ENCODE results near the gene EEF1B2.
A peak's percentile ranks its signal among the peaks of the same experiment; 100 is the strongest.
"Not testable (repeated sequence)": the region's sequence is repeated elsewhere in the genome, so short reads cannot be mapped to it uniquely, and the experiment has no call there.

EEF1B2 gene

DNA sequence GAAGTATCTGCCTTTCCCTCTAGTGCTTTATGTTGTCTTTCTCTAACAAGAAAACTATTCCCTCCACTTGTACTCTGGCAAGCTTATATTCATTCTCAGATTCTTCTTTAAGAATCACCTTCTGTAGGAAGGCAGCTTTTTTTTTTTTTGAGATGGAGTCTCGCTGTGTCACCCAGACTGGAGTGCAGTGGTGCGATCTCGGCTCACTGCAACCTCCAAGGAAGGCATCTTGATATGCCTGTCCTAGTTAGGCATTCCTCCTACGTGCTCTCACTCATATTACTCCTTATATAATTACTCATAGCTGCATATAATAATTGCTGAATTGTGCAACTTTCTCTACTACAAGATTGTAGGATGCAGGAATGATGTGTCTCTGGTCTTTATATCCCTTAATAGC, 16.2 kb upstream of the EEF1B2 start:
- H3K4me2 ChIP-seq, result no peak overlapping the region
- no peak overlapping the region for H3K4me3 ChIP-seq
- H3K4me1 ChIP-seq, result no peaks in the 10 kb centered on the region
- H3K9me3 ChIP-seq (replicated peaks in 1 of 11), result no peaks in the 10 kb centered on the region
- no peaks in the 10 kb centered on the region for H3K27me3 ChIP-seq
- no peak overlapping the region for H3K9ac ChIP-seq
- H3K27ac ChIP-seq, result no peak overlapping the region
- peaks cover 97 to 100% (median 100%) of the 10 kb centered on the region in 11 experiments for H3K36me3 ChIP-seq
- TF ChIP-seq Cebpa-rat (IDR thresholded peaks at IDR 0.05), result no peak
- H4K20me1 ChIP-seq, result peaks cover 0 to 23% (median 9%) of the 10 kb centered on the region in 11 experiments; a peak in 10 of 22 replicates

DNA sequence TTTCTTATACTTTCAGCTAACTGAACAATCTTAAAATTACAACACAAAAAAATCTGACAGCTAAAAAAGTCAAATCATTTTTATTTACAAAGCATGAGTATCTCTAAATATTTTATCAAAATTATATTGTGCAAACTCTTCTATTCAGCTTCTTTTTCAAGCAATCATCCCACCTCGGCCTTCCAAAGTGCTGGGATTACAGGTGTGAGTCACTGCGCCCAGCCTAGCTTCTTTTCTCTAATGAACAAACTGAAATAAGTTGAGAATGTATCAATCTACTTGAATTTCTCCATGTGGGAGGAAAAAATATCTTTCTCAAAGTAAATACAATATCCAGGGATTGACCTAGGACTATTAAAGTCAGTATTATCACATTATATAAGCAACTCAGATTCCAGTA, 15.3 kb upstream of the EEF1B2 start:
- Histone ChIP-seq H3K27me3 (no peaks in the 10 kb centered on the region), H3K36me3 (peaks cover 97 to 100% (median 100%) of the 10 kb centered on the region in 11 experiments), H3K4me2 (no peak overlapping the region), H3K4me3 (no peak overlapping the region), H4K20me1 (peaks cover 0 to 30% (median 9%) of the 10 kb centered on the region in 11 experiments; a peak in 11 of 22 replicates), H3K9me3 (replicated peaks in 1 of 11) (no peaks in the 10 kb centered on the region), H3K27ac (no peak overlapping the region), H3K9ac (no peak overlapping the region), H3K4me1 (no peaks in the 10 kb centered on the region)
- no peak for TF ChIP-seq Cebpa-rat (IDR thresholded peaks at IDR 0.05)

DNA sequence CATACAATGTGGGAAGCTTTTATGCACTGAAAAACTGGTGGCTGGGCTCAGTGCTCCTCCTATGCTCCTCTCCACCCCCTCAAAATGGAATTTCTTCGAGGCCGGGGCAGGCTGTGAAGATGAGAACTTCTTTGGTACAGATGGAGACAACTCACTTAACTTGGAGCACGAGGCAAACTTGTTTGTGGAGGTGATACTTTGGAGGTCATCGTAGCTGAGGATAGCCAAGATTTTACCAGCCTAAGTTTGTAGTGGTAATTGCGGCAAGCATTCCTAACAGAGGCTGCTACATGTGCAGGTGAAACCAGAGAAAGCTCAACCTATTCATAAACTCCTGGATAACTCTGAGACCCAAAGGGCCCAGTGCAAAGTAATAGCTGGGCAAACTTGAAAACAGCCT, 14.0 kb upstream of the EEF1B2 start:
- Histone ChIP-seq H3K4me1 (peaks cover 0 to 9% (median 0%) of the 10 kb centered on the region in 10 experiments; a peak in 5 of 20 replicates), H3K4me3 (no peak overlapping the region), H3K27ac (no peak overlapping the region), H3K9me3 (replicated peaks in 1 of 11) (no peaks in the 10 kb centered on the region), H4K20me1 (peaks cover 0 to 43% (median 20%) of the 10 kb centered on the region in 11 experiments; a peak in 15 of 22 replicates), H3K9ac (no peak overlapping the region), H3K36me3 (peaks cover 94 to 100% (median 100%) of the 10 kb centered on the region in 11 experiments), H3K4me2 (no peak overlapping the region), H3K27me3 (no peaks in the 10 kb centered on the region)
- TF ChIP-seq Cebpa-rat (IDR thresholded peaks at IDR 0.05), result no peak

DNA sequence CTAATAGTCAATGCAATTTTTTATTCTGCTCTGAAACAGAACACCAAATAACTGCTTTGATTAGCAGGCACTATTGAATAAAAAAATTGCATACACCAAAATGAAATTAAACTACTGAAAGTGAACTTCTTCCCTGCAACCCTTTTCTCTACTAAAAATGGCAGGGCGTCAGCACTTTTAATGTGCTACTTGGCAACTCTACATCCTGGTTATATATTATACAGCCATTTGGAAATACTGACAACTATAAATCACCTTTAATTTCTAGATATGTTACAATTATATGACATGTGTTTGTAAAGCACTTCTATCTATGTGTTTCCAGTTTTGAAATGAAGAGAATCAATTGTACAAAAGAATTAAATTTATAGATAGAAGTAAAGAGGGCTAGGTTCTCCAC, 10.4 kb upstream of the EEF1B2 start:
- H4K20me1 ChIP-seq, result peaks cover 2 to 78% (median 47%) of the 10 kb centered on the region in 11 experiments; a peak in 19 of 22 replicates
- H3K4me2 ChIP-seq, result no peak overlapping the region
- peaks cover 4 to 22% (median 7%) of the 10 kb centered on the region in 10 experiments for H3K4me1 ChIP-seq
- no peak overlapping the region for H3K9ac ChIP-seq
- H3K36me3 ChIP-seq, result peaks cover 74 to 94% (median 91%) of the 10 kb centered on the region in 11 experiments
- no peaks in the 10 kb centered on the region for H3K9me3 ChIP-seq (replicated peaks in 1 of 11)
- H3K4me3 ChIP-seq, result no peak overlapping the region
- no peak overlapping the region for H3K27ac ChIP-seq
- H3K27me3 ChIP-seq, result no peaks in the 10 kb centered on the region
- TF ChIP-seq Cebpa-rat (IDR thresholded peaks at IDR 0.05), result no peak

DNA sequence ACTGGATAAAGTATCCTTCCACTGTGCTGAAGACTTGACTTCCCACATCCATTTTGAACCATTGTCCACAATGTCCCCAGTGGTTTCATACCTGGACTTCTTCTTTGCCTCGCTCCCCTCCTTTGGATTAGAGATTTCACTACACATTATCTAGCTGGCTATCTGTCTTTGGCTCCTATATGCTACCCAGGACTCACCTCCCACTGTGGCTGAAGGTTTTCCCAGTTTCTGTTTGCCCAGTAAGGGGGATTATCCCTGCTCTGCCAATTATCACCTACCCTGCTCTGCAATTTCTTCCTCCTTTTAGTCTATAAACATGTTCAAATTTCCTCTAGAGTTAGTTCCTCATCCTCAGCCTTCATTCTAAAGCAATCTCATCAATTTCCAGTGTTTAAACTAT, 9.5 kb upstream of the EEF1B2 start:
- Histone ChIP-seq H3K4me3 (no peak overlapping the region), H3K4me1 (peaks cover 10 to 30% (median 14%) of the 10 kb centered on the region in 10 experiments), H3K27ac (no peak overlapping the region), H3K9me3 (replicated peaks in 1 of 11) (no peaks in the 10 kb centered on the region), H3K9ac (no peak overlapping the region), H3K36me3 (peaks cover 66 to 90% (median 83%) of the 10 kb centered on the region in 11 experiments), H3K4me2 (peak overlapping the region in 1 of 11 experiments; percentile 36; a peak in 1 of 22 replicates), H4K20me1 (peaks cover 8 to 87% (median 55%) of the 10 kb centered on the region in 11 experiments; a peak in 19 of 22 replicates), H3K27me3 (no peaks in the 10 kb centered on the region)
- TF ChIP-seq Cebpa-rat (IDR thresholded peaks at IDR 0.05), result no peak

DNA sequence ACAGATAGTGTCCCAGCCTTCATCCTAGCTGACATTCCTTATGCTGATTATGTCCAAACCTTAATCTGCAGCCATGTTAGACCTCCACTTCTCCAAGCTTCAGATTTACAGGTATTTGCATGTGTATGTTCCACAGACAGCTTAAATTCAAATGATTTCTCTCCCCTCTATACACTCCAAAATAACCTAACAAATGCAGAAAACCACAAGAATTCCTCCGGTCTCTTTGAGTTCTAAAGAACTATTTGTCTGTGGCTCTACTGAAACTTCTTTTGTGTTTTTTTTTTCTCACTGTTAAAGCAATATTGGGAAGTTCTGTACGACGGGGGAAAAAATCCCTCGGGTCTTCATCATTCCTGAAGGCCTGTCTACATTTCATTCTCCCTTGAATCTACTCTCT, 9.1 kb upstream of the EEF1B2 start:
- Histone ChIP-seq H3K4me1 (peaks cover 10 to 35% (median 18%) of the 10 kb centered on the region in 10 experiments), H3K4me3 (no peak overlapping the region), H3K9me3 (replicated peaks in 1 of 11) (no peaks in the 10 kb centered on the region), H3K27ac (no peak overlapping the region), H3K9ac (no peak overlapping the region), H3K4me2 (peak overlapping the region in 1 of 11 experiments; percentile 36; a peak in 1 of 22 replicates), H4K20me1 (peaks cover 12 to 88% (median 56%) of the 10 kb centered on the region in 11 experiments; a peak in 19 of 22 replicates), H3K36me3 (peaks cover 61 to 90% (median 81%) of the 10 kb centered on the region in 11 experiments), H3K27me3 (no peaks in the 10 kb centered on the region)
- no peak for TF ChIP-seq Cebpa-rat (IDR thresholded peaks at IDR 0.05)

DNA sequence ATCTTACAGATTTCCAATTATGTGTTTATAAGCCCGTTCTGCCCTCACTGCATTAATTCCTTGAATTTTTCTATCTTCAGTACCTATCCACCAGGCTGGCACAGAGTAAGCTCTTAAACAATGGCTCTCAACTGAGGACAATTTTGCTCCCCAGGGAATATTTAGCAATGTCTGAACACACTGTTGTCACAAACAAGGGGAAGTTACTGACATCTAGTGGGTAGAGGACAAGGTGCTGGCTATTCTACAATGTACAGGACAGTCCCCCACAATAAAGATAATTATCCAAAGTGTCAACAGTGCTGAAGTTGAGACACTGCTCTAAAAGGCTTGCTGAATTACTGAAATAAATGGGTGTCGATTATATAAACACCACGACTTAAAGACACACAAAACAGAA, 5.5 kb upstream of the EEF1B2 start:
- H3K4me2 ChIP-seq, result peak overlapping the region in 9 of 11 experiments; percentile 3 to 61 (median 32); a peak in 14 of 22 replicates
- H3K4me3 ChIP-seq, result no peak overlapping the region
- peak in 2 of 11 experiments; percentile 35 to 50; a peak in 2 of 22 replicates for TF ChIP-seq Cebpa-rat (IDR thresholded peaks at IDR 0.05)
- H3K36me3 ChIP-seq, result peaks cover 25 to 72% (median 59%) of the 10 kb centered on the region in 11 experiments
- peaks cover 0 to 4% (median 0%) of the 10 kb centered on the region in 11 experiments; a peak in 1 of 22 replicates for H3K9me3 ChIP-seq (replicated peaks in 1 of 11)
- H4K20me1 ChIP-seq, result peaks cover 12 to 79% (median 49%) of the 10 kb centered on the region in 11 experiments; a peak in 19 of 22 replicates
- H3K4me1 ChIP-seq, result peaks cover 23 to 51% (median 34%) of the 10 kb centered on the region in 10 experiments
- no peaks in the 10 kb centered on the region for H3K27me3 ChIP-seq
- peak overlapping the region in 8 of 11 experiments; percentile 14 to 72 (median 54); a peak in 13 of 22 replicates for H3K27ac ChIP-seq
- peak overlapping the region in 7 of 11 experiments; percentile 7 to 37 (median 24); a peak in 5 of 22 replicates for H3K9ac ChIP-seq

DNA sequence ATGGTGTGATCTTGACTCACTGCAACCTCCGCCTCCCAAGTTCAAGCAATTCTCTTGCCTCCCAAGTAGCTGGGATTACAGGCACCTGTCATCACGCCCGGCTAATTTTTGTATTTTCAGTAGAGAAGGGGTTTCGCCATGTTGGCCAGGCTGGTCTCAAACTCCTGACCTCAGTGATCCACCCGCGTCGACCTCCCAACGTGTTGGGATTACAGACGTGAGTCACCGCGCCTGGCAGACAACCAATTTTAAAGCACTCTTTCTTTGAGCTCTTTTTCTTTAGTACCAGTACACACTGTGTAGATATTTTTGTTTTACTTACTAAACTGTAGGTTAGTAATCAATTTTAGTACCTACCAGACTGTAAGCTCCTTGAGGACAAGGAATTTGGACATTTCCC, 2.7 kb upstream of the EEF1B2 start:
- Histone ChIP-seq H3K4me2 (peak overlapping the region in 9 of 11 experiments; percentile 89 to 99 (median 96); a peak in 14 of 22 replicates), H3K36me3 (peaks cover 28 to 60% (median 50%) of the 10 kb centered on the region in 11 experiments), H3K4me1 (peaks cover 39 to 52% (median 42%) of the 10 kb centered on the region in 10 experiments), H3K4me3 (peak overlapping the region in 1 of 10 experiments; percentile 88; a peak in 1 of 20 replicates), H4K20me1 (peaks cover 25 to 73% (median 54%) of the 10 kb centered on the region in 11 experiments; a peak in 20 of 22 replicates)
- H3K27me3 ChIP-seq; H3K27ac ChIP-seq; H3K9me3 ChIP-seq (replicated peaks in 1 of 11); H3K9ac ChIP-seq: not testable (repeated sequence)

DNA sequence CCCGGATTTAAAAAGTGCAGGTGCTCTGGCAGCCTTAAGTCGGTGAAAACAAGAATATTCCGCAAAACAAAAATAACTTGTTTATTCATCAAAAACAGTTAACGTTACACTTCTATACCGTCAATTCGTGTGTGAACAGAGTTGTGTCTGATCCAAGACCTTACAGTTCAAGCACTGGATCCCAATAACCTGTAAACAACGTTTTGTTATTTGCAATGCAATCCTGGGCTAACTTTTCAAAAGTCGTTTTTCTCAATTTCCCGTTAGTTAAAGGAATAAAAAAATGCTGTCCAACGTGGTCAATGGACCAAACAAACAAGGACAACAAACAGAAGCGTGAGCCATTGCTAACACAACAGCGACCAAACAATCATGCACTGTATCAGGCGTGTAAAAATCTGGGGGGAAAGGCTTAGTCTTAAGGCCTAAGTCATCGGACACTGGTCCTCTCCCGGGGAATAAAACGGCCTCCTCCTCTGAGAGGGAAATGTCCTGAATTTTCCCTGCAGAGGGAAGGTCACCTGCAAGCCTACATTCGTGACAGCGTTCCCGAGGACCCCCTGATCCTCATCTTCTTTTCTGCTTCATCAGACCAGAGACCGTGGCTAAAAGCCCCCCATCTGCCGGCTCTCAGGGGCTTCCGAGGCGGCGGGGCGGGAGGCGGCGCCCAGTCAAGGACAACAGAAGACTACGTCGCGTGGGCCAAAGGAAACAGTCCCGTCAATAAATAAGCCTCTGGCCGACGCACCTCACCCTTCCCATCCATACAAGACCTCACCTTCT, 941 bp upstream of the EEF1B2 start:
- peaks cover 33 to 63% (median 52%) of the 10 kb centered on the region in 11 experiments for H3K36me3 ChIP-seq
- H3K27ac ChIP-seq, result peak overlapping the region; percentile 83 to 96 (median 92)
- peaks cover 52 to 68% (median 57%) of the 10 kb centered on the region in 10 experiments for H3K4me1 ChIP-seq
- peak overlapping the region; percentile 89 to 97 (median 95) for H3K9ac ChIP-seq
- peaks cover 0 to 4% (median 0%) of the 10 kb centered on the region in 11 experiments; a peak in 1 of 22 replicates for H3K9me3 ChIP-seq (replicated peaks in 1 of 11)
- peak overlapping the region; percentile 82 to 99 (median 95) for H3K4me2 ChIP-seq
- H3K27me3 ChIP-seq, result no peaks in the 10 kb centered on the region
- TF ChIP-seq Cebpa-rat (IDR thresholded peaks at IDR 0.05), result no peak
- H3K4me3 ChIP-seq, result peak overlapping the region; percentile 74 to 98 (median 90)
- H4K20me1 ChIP-seq, result peaks cover 23 to 73% (median 55%) of the 10 kb centered on the region in 11 experiments; a peak in 21 of 22 replicates
